ENCODE results near the gene MRPS26. TPM values are rescaled to one million over a fixed set of nuclear protein-coding genes. Genes with fewer than 3 reads are reported as not detected.

The MRPS26 gene
- total RNA-seq, 6 donors from 2014 or later = 36.7 to 65.5 (median 51.4) TPM

- Histone ChIP-seq H3K4me1 (no peaks in the 10 kb centered on the region), H3K27ac (no peak overlapping the region), H3K4me3 (no peak overlapping the region), H3K36me3 (peaks cover 19 to 90% (median 55%) of the 10 kb centered on the region in 4 donors), H3K9me3 (no peaks in the 10 kb centered on the region), H3K27me3 (no peaks in the 10 kb centered on the region)
- 91 to 94% methylated on average over 8 of the region's 8 CpGs for WGBS, 2 donors
- no peak for DNase-seq
- ATAC-seq (ENCODE audit: low FRiP score in 2 of 2) = no peak
- no peak for TF ChIP-seq POLR2A (IDR thresholded peaks at IDR 0.05)
Measured at GRCh38 chr20:3032624-3033023, 13.2 kb upstream of the MRPS26 start.

GRCh38 chr20:3037654-3038053 lies 8.2 kb upstream of the MRPS26 start:
- H3K36me3 ChIP-seq = peaks cover 14 to 76% (median 53%) of the 10 kb centered on the region in 4 donors
- H3K4me3 ChIP-seq = no peak overlapping the region
- H3K27ac ChIP-seq = no peak overlapping the region
- peaks cover 0 to 12% (median 7%) of the 10 kb centered on the region in 4 donors for H3K4me1 ChIP-seq
- no peaks in the 10 kb centered on the region for H3K27me3 ChIP-seq
- H3K9me3 ChIP-seq = no peaks in the 10 kb centered on the region
- ATAC-seq (ENCODE audit: low FRiP score in 2 of 2) (no peak), DNase-seq (no peak)
- WGBS, 2 donors = 87 to 91% methylated on average over 3 of the region's 3 CpGs
- TF ChIP-seq POLR2AphosphoS5 (IDR thresholded peaks at IDR 0.05) (no peak), POLR2A (IDR thresholded peaks at IDR 0.05) (no peak), EP300 (IDR thresholded peaks at IDR 0.05) (no peak), CTCF (IDR thresholded peaks at IDR 0.05) (no peak)

- WGBS, 2 donors = 84 to 93% methylated on average over 5 of the region's 5 CpGs
- peaks cover 14 to 68% (median 53%) of the 10 kb centered on the region in 4 donors for H3K36me3 ChIP-seq
- ATAC-seq (ENCODE audit: low FRiP score in 2 of 2) = no peak
- no peaks in the 10 kb centered on the region for H3K27me3 ChIP-seq
- no peak overlapping the region for H3K4me3 ChIP-seq
- H3K9me3 ChIP-seq = no peaks in the 10 kb centered on the region
- H3K4me1 ChIP-seq = peaks cover 0 to 13% (median 8%) of the 10 kb centered on the region in 4 donors
- no peak for DNase-seq
- TF ChIP-seq POLR2A (IDR thresholded peaks at IDR 0.05) (no peak), EP300 (IDR thresholded peaks at IDR 0.05) (no peak), POLR2AphosphoS5 (IDR thresholded peaks at IDR 0.05) (no peak), CTCF (IDR thresholded peaks at IDR 0.05) (no peak)
- no peak overlapping the region for H3K27ac ChIP-seq
Measured at GRCh38 chr20:3038454-3038853, 7.4 kb upstream of the MRPS26 start.

GRCh38 chr20:3039426-3039825 lies 6.4 kb upstream of the MRPS26 start:
- WGBS, 2 donors = 98% methylated on average over 4 of the region's 4 CpGs
- Histone ChIP-seq H3K9me3 (no peaks in the 10 kb centered on the region), H3K4me3 (no peak overlapping the region), H3K4me1 (peaks cover 0 to 13% (median 8%) of the 10 kb centered on the region in 4 donors), H3K27me3 (no peaks in the 10 kb centered on the region), H3K27ac (no peak overlapping the region), H3K36me3 (peaks cover 14 to 63% (median 53%) of the 10 kb centered on the region in 4 donors)
- DNase-seq (no peak), ATAC-seq (ENCODE audit: low FRiP score in 2 of 2) (no peak)
- no peak for TF ChIP-seq POLR2AphosphoS5 (IDR thresholded peaks at IDR 0.05)
- TF ChIP-seq POLR2A (IDR thresholded peaks at IDR 0.05) = no peak
- no peak for TF ChIP-seq CTCF (IDR thresholded peaks at IDR 0.05)
- no peak for TF ChIP-seq EP300 (IDR thresholded peaks at IDR 0.05)

GRCh38 chr20:3040086-3040485 lies 5.8 kb upstream of the MRPS26 start:
- no peak for DNase-seq
- Histone ChIP-seq H3K4me3 (no peak overlapping the region), H3K9me3 (no peaks in the 10 kb centered on the region), H3K27ac (no peak overlapping the region), H3K36me3 (peaks cover 14 to 58% (median 51%) of the 10 kb centered on the region in 4 donors), H3K27me3 (no peaks in the 10 kb centered on the region), H3K4me1 (peaks cover 2 to 17% (median 11%) of the 10 kb centered on the region in 4 donors)
- no peak for TF ChIP-seq POLR2AphosphoS5 (IDR thresholded peaks at IDR 0.05)
- TF ChIP-seq CTCF (IDR thresholded peaks at IDR 0.05) = no peak
- TF ChIP-seq POLR2A (IDR thresholded peaks at IDR 0.05) = no peak
- TF ChIP-seq EP300 (IDR thresholded peaks at IDR 0.05) = no peak
- 97% methylated on average over 3 to 8 of the region's 8 CpGs for WGBS, 2 donors
- no peak for ATAC-seq (ENCODE audit: low FRiP score in 2 of 2)
